GM12874 (cell line): ENCODE data around the gene TRAF3IP1.

Experiments
- CTCF ChIP-seq: IDR thresholded peaks from 2 replicates; pipeline ENCODE4 v1.5.1; 2011; ENCODE audit warnings: low read depth, mild to moderate bottlenecking, control low read depth, low read length, moderate library complexity; ENCODE audit not compliant: insufficient read depth

The TRAF3IP1 gene

DNA sequence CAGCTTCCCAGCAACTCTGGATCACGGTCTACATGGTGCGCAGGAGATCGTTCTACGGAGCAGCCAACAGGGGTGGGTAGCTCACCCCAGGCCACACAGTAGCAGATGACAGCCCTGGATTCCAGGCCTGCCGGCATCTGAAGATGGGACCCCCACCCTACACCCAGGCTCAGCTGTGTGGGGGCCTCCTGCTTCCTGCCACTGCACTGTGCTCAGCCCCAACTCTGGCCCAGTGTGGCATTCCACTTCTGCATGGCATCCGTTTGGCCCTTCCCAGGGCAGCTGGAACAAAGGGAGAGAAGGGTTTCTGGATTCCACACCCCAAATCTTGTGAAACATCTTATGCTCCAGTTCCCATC lies 41.0 kb upstream of the TRAF3IP1 start:
- TF ChIP-seq CTCF: no peak

- no peak for TF ChIP-seq CTCF
These were observed 40.1 kb upstream of the TRAF3IP1 start for GRCh38 chr2:238280083-238280825.

DNA sequence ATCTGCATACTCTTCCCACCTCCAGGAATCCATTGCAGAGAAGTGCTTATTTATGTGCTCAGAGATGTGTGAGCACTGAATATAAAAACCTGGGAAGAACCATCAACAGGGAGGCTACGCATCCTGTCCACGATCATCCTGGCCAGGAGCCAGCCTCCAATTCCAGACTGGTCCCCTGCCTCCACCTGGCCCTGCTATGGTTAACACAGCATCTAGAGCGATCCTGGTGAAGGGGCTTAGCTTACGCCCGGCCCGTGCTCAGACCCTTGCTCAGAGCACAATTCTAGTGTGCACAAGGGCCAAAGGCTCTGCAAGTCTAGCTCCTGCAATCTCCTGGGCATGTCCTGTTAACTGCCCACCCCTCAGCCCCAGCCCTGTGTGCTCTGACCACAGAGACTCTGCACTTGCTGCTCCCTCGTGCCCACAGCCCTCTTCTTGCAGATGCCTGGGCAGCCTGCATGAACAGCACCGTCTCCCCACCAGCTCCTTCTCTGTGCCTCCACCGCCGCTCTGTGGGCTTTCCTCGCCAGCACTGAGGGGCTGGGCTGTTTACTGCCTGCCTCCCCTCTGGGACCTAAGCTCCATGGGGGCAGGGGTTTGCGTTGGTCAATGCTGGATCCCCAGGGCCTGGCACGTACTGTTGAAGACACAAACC lies 38.4 kb upstream of the TRAF3IP1 start:
- TF ChIP-seq CTCF: no peak

DNA sequence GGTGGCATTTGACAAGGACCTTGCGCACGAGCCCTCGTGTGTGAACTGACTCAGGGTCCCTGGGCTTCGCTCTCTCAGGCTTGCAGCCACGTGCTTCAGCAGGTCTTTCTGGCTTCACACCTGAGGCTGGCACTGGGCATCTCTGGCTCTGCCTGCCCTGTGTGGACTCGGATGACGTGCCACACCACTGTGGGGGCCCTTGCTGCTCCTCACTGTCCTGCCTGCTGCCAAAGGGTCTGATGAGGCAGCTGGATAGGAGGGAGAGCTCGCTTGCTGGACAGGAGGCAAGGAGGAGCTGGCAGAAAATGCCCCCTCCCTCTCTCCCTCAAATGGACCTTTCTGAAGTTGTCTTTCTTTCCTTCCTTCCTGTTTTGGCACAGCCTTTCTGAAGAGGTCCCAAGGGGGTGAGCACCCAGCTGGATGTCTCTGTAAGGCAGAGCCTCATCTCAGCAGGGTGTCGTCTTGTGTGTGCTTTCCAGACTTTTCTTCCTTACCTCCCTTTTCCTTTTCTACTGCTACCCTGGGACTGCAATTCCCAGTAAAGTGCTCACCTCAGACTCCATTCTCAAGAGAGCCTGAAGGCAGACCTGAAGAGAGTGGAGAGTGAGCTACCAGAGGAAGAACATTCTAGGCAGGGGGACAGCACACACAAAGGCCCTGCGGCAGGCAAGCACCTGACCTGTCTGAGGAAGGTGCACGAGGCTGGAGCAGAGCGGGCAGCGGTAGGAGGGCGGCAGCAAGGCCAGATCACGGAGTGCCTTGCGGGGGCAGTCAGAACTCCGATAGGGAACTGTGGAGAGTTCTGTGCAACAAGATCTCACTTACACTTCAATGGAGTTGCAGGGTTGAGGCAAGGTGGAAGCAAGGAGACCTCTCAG lies 37.2 kb upstream of the TRAF3IP1 start:
- TF ChIP-seq CTCF: no peak

- no peak for TF ChIP-seq CTCF
These were observed 35.4 kb upstream of the TRAF3IP1 start for GRCh38 chr2:238284802-238285515.

- no peak for TF ChIP-seq CTCF
These were observed 34.6 kb upstream of the TRAF3IP1 start for GRCh38 chr2:238285653-238286082.
